GM21529 (cell line): Measurements from ENCODE around the gene SLC25A21.
"Not testable (repeated sequence)": the region's sequence is repeated elsewhere in the genome, so short reads cannot be mapped to it uniquely, and the experiment has no call there.

Experiments used
- ATAC-seq: cut with Tn5 transposase; IDR thresholded peaks from one replicate; pipeline ENCODE4 v1.9.1; 2021; ENCODE audit not compliant: unreplicated experiment

SLC25A21 gene

DNA sequence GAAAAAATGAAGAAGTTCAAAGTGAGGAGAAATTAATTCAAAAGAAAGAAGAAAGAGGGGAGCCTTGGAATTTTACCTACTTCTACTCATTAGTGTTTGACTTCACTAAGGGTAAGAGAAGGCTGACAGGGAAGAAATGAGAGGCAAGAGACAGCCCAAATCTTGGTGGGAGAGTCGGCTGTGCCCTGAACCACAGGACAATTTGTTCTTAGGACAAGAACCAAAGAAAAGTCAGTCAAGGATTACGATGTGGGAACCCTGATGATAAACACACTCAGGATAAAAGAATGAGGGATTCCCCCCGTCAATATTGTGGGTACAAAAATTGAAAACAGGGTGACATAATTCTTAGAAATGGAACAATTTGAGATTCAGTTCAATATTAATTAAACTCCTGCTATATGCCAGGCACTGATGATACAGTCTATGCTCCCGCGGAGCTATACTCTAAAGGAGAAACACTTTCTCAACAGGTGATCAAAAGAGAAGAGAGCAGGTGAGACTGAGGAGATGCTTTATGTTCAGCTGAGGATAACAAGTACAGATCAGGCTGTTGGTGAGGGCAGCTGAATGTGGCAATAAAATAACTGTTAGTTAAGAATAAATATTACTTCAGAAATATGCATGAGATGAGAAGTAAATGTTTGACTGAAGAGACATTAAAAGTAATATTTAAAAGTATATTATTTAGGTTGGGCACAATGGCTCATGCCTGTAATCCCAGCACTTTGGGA, 175.4 kb downstream of the SLC25A21 start:
- ATAC-seq = no peak

DNA sequence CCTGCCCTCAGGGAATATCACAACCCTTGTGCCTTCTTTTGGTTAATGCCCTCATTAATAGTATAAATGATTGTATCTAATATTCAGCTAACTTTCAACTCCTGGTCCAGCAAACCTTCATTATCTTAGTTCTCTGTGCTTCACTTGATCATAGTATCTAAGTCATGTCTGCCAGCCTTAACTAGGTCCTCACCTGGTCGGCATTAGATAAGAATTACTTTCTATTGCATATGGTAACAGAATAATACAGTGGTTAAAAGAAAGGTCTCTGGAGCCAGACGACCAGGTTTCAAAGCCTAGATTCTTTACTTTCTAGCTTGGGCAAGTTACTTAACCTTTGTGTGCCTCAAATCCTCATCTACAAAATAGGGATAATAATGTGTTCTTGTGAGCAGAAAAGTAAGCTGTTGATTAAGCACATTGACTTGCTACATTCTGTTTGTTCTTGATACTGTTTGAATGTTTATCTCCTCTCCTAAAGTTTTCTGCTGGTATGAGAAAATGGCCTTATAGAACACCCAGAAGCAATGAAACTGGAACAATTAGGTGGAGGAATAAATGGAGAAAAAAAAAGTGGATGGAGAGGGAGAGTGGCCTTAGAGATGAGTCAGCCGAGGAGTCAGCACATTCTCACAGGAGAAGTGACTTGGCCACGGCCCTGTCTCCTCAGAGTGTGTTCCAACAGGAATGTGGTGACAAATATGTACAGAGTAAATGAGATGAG, 176.1 kb downstream of the SLC25A21 start:
- ATAC-seq = no peak

GRCh38 chr14:36989806-36990205, 182.6 kb downstream of the SLC25A21 start:
- no peak for ATAC-seq

GRCh38 chr14:36988989-36989388, 183.4 kb downstream of the SLC25A21 start:
- ATAC-seq = no peak

GRCh38 chr14:36988568-36988967, 183.8 kb downstream of the SLC25A21 start:
- ATAC-seq = no peak

DNA sequence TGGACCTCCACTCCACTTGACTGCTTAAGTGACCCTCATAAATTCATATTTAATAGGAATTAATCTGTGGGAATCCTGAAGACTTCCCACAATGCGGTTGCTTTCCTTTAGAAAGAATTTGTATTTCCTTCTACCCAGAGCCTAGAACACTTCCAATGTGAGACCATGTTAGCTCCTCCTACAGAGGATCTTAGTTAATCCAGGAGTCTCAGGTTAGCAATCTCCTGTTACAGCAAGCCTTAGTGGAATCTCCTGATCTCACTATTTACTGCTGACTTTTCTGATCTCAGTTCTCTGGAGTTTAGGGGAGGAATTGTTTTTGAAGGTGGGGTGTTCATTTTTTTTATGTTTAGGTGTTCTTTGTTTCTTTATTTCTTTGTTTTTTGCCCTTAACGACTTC, 186.0 kb downstream of the SLC25A21 start:
- ATAC-seq = no peak

DNA sequence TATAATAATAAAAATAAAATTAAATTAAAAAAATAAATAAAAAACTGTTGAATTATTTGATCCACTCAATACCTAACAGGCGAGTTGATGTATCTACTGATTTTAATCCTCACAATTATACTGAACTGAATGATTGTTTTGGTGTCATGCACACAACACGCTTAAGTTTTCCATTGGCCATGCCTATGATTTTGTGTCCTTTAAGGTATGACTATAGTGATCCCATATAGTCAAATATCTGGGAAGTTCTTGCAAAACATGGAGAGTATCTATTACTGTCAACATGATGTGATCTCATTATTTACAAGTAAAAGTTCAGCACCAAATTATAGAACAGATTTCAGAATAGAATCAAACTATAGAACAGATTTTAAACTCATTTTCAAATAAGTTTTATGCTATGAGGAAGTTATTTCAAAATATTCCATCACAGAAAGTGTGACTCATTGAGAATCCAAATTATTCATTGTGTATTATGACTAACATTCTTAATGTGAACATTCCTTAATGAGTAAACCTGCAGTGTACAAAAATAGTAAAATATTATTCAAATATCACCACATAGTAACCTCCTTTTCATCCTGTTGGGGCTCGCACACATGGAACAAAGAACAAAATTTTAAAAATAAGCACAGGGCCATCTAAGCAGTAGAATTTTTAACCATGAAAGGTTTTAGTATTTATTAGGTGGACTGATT, 190.4 kb downstream of the SLC25A21 start:
- no peak for ATAC-seq

DNA sequence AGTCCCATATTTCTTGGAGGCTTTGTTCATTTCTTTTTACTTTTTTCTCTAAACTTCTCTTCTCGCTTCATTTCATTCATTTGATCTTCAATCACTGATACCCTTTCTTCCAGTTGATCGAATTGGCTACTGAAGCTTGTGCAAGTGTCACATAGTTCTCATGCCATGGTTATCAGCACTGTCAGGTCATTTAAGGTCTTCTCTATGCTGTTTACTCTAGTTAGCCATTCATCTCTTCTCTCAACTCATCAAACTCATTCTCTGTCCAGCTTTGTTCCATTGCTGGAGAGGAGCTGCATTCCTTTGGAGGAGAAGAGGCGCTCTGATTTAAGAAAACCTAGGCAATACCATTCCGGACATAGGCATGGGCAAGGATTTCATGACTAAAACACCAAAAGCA, 192.0 kb downstream of the SLC25A21 start:
- not testable (repeated sequence) for ATAC-seq

- ATAC-seq = no peak
Measured at GRCh38 chr14:36979863-36980262, 192.5 kb downstream of the SLC25A21 start.

- no peak for ATAC-seq
Measured at GRCh38 chr14:36976571-36977023, 195.8 kb downstream of the SLC25A21 start.

GRCh38 chr14:36975834-36976233, 196.6 kb downstream of the SLC25A21 start:
- ATAC-seq = no peak

GRCh38 chr14:36974985-36975384, 197.4 kb downstream of the SLC25A21 start:
- ATAC-seq = no peak

DNA sequence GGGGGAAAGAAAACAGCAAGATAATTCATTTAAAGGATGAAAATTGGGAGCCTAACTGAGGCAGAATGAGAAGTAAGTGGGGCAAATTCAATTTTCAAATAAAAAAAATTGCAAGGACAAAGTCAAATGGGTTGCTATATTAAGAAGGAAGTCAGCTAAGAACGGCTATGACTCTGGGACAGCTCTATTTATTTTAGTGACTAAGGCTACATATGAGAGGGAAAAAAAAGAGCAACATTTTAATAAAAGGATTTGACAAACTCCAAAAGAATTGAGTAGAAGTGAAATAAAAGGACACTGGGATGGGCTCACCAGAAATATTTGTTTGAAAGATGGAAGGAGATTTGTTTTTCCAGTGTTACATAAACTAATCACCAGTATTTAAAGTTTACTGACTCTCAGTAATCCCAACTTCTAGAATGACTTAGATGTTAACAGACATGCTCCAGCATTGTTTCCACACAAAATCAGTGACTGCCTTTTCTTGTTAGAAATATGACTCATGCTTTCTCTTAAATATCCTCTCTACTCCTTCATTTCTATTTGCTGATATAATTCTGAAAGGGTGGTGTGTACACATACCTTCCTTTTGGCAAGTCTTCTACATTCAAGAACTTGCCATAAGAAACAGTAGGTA, 198.5 kb downstream of the SLC25A21 start:
- ATAC-seq = no peak

DNA sequence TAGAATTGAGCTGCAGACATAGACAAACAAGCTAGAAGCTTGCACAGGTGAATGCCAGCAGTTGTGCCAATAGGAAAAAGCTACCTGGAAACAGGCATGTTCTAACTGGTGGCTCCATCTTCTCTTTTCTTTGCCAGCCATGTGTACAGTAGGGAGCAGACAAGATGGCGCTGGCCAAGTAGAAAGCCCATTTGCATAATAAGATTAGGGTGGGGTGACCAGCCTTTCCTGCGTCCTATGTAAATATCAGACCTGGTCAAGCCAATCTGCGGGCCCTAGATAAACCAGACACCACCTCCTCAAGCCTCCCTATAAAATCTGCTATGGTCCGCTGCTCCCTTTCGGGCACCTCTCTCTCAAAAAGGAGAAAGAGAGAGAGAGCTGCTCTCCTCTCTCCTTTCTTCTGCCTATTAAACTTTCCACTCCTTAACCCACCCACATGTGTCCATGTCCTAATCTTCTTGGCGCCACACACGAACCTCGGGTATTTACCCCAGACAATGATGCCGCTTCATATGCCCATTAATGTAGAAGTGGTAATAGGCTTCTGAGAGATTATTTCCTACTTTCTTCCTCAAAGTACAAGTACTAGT, 201.0 kb downstream of the SLC25A21 start:
- no peak for ATAC-seq

GRCh38 chr14:36967892-36968555, 204.4 kb downstream of the SLC25A21 start:
- no peak for ATAC-seq

GRCh38 chr14:36955967-36956366, 216.4 kb downstream of the SLC25A21 start:
- no peak for ATAC-seq

DNA sequence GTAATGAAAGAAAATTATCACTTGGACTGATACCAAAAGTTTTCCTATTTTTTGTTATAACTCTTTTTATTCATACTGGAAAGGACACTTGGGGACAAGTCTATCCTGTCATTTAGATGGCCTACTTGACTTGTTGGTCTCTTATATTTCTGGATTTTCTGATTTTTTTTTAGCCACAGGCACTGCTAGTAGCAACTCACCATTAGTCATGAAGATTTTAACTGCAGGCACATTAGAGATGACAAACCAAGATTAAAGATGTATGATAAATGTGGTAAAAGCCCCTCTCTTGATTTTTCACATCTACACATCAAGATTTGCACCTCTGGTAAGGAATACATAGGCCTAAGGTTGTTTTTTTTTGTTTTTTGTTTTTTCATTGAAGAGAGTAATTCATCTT, 217.0 kb downstream of the SLC25A21 start:
- ATAC-seq = no peak

DNA sequence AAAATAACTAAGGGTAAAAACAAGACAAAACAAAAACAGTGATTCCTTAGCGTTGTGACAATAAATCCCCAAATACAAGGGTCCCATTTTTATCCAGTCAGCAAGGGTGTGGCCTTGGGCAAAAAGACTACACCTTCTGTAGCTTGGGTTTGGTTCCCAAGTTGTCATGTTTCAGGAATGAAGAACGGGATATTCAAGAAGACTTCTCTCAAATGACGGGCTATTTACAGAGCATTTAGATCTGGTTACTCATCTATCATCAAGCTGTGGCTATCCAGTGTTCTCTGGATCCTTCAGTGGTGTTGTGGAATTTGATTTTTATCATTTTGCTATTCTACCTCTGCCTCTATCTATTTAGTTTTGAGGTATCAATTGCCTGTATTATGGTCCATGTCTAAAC, 219.7 kb downstream of the SLC25A21 start:
- ATAC-seq = no peak

GRCh38 chr14:36951380-36951911, 221.0 kb downstream of the SLC25A21 start:
- no peak for ATAC-seq

DNA sequence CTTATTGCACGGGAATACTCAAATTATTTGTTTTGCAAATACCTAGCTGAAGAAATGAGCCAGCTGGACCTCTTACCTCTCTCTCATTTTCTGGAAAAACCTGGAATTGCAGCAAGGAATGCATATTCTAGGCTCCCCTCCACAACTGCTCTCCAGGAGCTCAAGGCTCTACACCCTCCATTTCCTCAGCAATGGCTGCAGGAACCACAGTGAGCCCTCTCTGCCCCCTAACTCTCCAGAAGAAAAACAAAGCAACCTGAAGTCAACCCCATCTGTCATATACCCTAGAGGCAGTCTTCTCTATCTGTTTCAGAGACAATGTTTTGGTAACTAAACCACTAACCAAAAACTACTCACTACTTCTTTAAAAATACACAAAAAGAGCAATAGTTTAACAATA, 221.6 kb downstream of the SLC25A21 start:
- no peak for ATAC-seq
